ENCODE data around the gene HAUS2.
"Not testable (repeated sequence)": the region's sequence is repeated elsewhere in the genome, so short reads cannot be mapped to it uniquely, and the experiment has no call there.

Gene HAUS2

GRCh38 chr15:42548249-42549031 is at the start of gene HAUS2, which contains the start of gene LRRC57:
Gene HAUS2 (plus strand): TSS chr15:42548838. CDS start chr15:42548873, 35 bp downstream.
Gene LRRC57 (minus strand): TSS chr15:42548793. CDS start chr15:42548434, 359 bp downstream.
- peak; percentile 95 for DNase-seq (ENCODE audit: low read depth, low spot score)

- no peak for DNase-seq (ENCODE audit: low read depth, low spot score)
Measured at GRCh38 chr15:42499858-42500609, 48.6 kb upstream of the HAUS2 start.

- no peak for DNase-seq (ENCODE audit: low read depth, low spot score)
Measured at GRCh38 chr15:42502477-42502876, 46.2 kb upstream of the HAUS2 start.

GRCh38 chr15:42503825-42504224 is 44.8 kb upstream of the HAUS2 start:
- no peak for DNase-seq (ENCODE audit: low read depth, low spot score)

- no peak for DNase-seq (ENCODE audit: low read depth, low spot score)
Measured at GRCh38 chr15:42504631-42505030, 44.0 kb upstream of the HAUS2 start.

- no peak for DNase-seq (ENCODE audit: low read depth, low spot score)
Measured at GRCh38 chr15:42507514-42507913, 41.1 kb upstream of the HAUS2 start.

- DNase-seq (ENCODE audit: low read depth, low spot score), result no peak
Measured at GRCh38 chr15:42508263-42508690, 40.4 kb upstream of the HAUS2 start.

- no peak for DNase-seq (ENCODE audit: low read depth, low spot score)
Measured at GRCh38 chr15:42510258-42511006, 38.2 kb upstream of the HAUS2 start.

GRCh38 chr15:42511007-42511391 is 37.6 kb upstream of the HAUS2 start:
- peak; percentile 62 for DNase-seq (ENCODE audit: low read depth, low spot score)

GRCh38 chr15:42523331-42523730 is 25.3 kb upstream of the HAUS2 start:
- DNase-seq (ENCODE audit: low read depth, low spot score), result no peak

- no peak for DNase-seq (ENCODE audit: low read depth, low spot score)
Measured at GRCh38 chr15:42528970-42529369, 19.7 kb upstream of the HAUS2 start.

- DNase-seq (ENCODE audit: low read depth, low spot score), result no peak
Measured at GRCh38 chr15:42533246-42533645, 15.4 kb upstream of the HAUS2 start.

GRCh38 chr15:42544853-42545629 is 3.6 kb upstream of the HAUS2 start:
- DNase-seq (ENCODE audit: low read depth, low spot score), result no peak

GRCh38 chr15:42547918-42548248 is 755 bp upstream of the HAUS2 start:
- DNase-seq (ENCODE audit: low read depth, low spot score), result no peak

GRCh38 chr15:42549032-42549491 is 424 bp downstream of the HAUS2 start:
- DNase-seq (ENCODE audit: low read depth, low spot score), result no peak

- DNase-seq (ENCODE audit: low read depth, low spot score), result no peak
Measured at GRCh38 chr15:42549741-42550392, 1.2 kb downstream of the HAUS2 start.

- DNase-seq (ENCODE audit: low read depth, low spot score), result no peak
Measured at GRCh38 chr15:42553554-42553953, 4.9 kb downstream of the HAUS2 start.

- not testable (repeated sequence) for DNase-seq (ENCODE audit: low read depth, low spot score)
Measured at GRCh38 chr15:42556550-42557207, 8.0 kb downstream of the HAUS2 start.

GRCh38 chr15:42558739-42559138 is 10.1 kb downstream of the HAUS2 start:
- DNase-seq (ENCODE audit: low read depth, low spot score), result no peak
